GM18520 (cell line): Measurements from ENCODE around the gene ADAMTSL2.

ENCODE experiments used
- ATAC-seq: cut with Tn5 transposase; IDR thresholded peaks from one replicate; pipeline ENCODE4 v1.9.1; 2021; ENCODE audit not compliant: unreplicated experiment

The ADAMTSL2 gene

GRCh38 chr9:133499132-133499891 is 35.2 kb upstream of the ADAMTSL2 start:
- no peak for ATAC-seq

- ATAC-seq = no peak
These were observed 34.6 kb upstream of the ADAMTSL2 start for GRCh38 chr9:133499892-133500270.

DNA sequence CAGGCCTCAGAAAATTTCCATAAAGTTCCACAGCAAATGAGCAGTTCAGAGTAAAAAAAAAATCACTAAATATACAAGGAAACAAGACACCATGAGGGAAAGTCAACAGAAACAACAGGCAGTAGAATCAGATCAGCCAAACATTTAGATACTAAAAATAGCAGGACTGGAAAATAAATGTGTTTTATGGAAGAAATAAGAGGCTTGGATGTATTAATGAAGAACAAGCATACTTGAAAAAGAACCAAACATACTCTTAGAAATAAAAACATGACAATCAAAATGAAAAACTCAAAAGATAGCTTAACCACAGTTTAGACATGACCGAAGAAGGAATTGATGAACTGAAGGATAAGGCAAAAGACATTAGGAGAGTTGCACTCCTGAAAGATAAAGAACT is 32.4 kb upstream of the ADAMTSL2 start:
- ATAC-seq = no peak

DNA sequence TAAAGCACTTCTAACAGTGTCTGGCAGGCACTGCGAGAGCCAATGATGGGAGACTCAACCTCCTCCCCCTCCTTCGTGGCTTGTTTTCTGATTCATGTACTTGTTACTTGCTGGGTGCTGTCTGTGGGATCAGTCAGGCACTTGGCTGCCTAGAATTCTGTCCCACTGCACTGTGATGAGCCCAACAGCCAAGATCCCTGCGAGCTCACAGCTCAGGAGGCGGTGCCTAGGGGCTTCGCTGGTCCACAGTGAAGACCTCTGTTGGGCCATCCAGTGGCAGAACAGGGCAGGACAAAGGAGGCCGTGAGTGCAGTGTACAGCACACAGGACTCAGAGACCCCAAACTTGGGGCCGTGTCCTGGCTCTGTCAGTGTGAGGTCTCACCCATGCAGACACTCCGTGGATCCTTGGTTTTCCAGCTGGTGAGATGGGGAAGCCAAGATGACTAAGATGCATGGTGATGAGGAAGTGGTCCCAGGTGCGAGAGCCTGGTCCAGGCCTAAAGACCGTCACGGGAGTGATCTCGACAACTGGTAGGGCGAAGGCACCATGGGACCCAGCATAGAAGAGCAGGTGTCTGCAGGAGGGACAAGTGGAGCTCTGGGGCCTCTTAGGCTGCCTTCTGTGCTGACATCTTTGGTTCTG is 29.2 kb upstream of the ADAMTSL2 start:
- no peak for ATAC-seq

- no peak for ATAC-seq
These were observed 28.4 kb upstream of the ADAMTSL2 start for GRCh38 chr9:133505901-133506652.

GRCh38 chr9:133506653-133507038 is 27.9 kb upstream of the ADAMTSL2 start:
- ATAC-seq = no peak

DNA sequence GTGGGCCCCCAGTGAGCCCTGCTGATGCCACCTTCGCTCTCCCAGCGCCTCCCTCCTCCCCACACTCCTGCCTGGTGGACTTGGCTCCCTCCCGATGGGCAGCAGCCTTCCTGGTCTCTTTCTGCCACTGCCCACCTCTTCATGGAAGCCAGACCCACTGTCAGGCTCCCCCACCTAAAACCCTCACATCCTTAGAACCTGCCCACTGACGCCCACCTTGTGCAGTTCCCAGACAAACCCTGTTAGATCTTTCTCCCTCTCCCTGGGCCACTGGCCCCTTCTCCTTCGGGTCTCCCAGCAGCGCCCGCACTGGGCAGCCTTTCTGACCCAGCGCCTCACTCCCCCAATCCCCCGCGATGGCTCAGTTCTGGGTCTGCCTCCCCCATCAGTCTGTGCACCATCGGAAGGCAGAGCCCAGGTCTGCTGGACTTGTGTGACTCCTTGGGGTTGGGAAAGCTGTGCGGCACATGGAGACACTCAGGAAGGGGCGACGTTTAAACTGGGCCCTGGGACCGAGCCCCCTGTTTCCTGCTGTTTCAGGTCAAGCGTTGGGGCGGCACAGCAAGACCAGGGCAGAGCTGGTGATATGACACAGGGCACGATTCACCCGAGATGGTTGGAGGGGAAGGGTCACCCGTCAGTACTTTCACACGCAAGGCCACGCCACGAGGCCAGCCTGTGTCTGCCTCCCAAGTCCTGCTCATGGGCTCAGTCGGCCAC is 27.1 kb upstream of the ADAMTSL2 start:
- ATAC-seq = no peak

GRCh38 chr9:133508046-133508445 is 26.5 kb upstream of the ADAMTSL2 start:
- no peak for ATAC-seq

- no peak for ATAC-seq
These were observed 25.1 kb upstream of the ADAMTSL2 start for GRCh38 chr9:133509179-133510083.

GRCh38 chr9:133510926-133511505 is 23.5 kb upstream of the ADAMTSL2 start:
- ATAC-seq = no peak

GRCh38 chr9:133511607-133512006 is 22.9 kb upstream of the ADAMTSL2 start:
- ATAC-seq = no peak

DNA sequence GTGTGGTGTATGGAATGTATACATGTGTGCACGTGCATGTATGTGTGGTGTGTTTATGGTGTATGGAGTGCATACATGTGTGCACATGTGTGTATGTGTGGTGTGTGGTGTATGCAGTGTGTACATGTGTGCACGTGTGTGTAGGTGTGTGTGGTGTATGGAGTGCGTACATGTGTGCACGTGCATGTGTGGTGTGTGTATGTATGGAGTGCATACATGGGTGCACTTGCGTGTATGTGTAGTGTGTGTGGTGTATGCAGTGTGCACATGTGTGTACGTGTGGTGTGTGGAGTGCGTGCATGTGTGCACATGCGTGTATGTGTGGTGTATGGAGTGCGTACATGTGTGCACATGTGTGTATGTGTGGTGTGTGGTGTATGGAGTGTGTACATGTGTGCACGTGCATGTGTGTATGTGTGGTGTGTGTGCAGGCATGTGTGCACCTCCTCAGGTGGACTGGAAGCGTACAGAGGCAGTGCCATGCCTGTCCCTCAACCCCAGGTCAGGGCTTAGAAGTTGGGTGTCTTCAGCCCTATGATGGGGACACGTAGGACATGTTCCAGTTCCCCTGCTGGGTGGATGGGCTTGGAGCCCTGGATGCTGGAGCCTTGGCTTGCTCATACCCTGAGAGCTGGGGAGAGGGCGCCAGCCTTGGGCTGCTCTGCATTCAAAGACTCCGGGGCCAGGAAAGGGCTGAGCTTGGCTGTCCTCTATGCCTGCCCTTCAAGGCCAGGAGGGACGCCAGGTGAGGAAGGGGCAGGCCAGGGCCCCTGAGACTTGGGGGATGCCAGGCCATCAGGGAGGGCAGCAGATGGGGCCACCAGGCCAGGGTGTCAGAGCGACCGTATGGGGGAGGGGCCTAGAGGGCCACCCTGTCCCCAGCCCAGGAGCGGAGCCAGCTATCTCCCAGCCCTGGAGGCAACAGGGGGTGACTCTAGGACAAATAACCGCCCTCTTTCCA is 22.0 kb upstream of the ADAMTSL2 start:
- no peak for ATAC-seq

GRCh38 chr9:133513214-133514100 is 21.0 kb upstream of the ADAMTSL2 start:
- ATAC-seq = no peak

- ATAC-seq = no peak
These were observed 19.9 kb upstream of the ADAMTSL2 start for GRCh38 chr9:133514460-133515239.

DNA sequence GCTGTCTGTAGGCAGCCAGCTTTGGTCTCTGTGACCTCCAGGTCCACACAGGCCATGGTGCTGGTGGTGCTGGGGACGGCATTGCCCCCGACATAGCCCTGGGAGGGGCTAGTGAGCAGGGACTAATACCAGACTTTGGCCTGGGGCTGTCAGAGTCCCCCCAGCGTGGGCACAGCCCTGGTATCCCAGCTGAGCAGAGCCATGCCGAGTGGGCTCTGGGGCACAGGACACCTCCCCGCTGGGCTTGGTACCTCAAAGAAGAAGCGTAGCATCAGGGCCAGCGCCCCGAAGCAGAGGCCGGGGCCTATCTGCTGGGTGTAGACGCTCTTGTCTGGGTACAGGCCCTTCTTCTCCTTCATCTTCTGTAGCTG is 19.3 kb upstream of the ADAMTSL2 start:
- ATAC-seq = no peak

DNA sequence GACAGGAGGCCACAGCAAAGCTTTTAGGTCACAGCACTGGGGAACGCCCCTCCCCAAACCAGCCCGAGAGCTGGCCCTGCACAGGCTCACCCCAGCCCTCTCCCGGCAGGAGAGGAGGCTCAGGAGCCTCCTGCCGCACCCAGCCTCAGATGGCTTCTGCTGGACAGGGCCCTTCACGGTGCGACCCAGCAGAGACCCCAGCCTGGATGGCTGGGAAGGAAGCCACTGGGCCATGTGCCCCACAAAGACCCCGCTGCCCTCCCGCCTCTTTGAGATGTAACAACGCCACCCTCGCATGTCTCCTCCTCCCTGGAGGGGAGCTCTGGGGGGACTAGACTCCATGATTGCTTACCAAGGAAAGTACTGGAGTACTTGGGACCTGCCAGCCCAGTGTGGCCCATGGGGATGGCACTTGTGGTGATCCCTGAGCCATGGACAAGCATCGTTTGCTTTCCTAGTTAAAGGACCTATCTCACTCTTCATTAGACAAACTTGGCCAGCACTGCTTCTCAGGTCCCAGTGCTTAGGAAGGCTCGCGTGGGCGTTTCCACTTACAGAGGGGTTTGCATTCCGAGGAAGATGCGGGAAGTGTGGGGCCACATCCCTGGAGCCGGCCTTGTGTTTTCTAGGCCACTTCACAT is 18.8 kb upstream of the ADAMTSL2 start:
- ATAC-seq = no peak
